Cardiac muscle cell (in vitro differentiated cells and primary cell): ENCODE data around the gene CBX4. TPM values are rescaled to one million over a fixed set of nuclear protein-coding genes. Genes with fewer than 3 reads are reported as not detected.
"Not testable (repeated sequence)": the region's sequence is repeated elsewhere in the genome, so short reads cannot be mapped to it uniquely, and the experiment has no call there.

Experiments
- DNase-seq, 2 donors: peaks; one replicate each; pipeline versions ENCODE4 v3.0.0 to v3.0.0-alpha.2; 2010 to 2017; ENCODE audit warnings: low read depth in 1 of 2, low spot score in 1 of 2
- H3K27ac ChIP-seq: fragments of 200-600 bp; sonication (generic); 2 replicates; pipeline ENCODE4 v1.5.1; 2016
- H3K27me3 ChIP-seq: fragments of 200-600 bp; sonication (generic); 2 replicates; pipeline ENCODE4 v1.6.0; 2016; ENCODE audit warnings: control low read depth
- H3K36me3 ChIP-seq: fragments of 200-600 bp; sonication (generic); 2 replicates; pipeline ENCODE4 v1.5.1; 2016; ENCODE audit warnings: control low read depth
- H3K4me1 ChIP-seq: fragments of 200-600 bp; sonication (generic); 2 replicates; pipeline ENCODE4 v1.8.1; 2017; ENCODE audit warnings: low read depth, mild to moderate bottlenecking, mixed run types
- H3K4me3 ChIP-seq: fragments of 200-600 bp; sonication (generic); 2 replicates; pipeline ENCODE4 v1.5.1; 2016; ENCODE audit warnings: mild to moderate bottlenecking
- H3K9me3 ChIP-seq: fragments of 200-600 bp; sonication (generic); 2 replicates; pipeline ENCODE4 v1.5.1; 2017; ENCODE audit warnings: low read depth, mild to moderate bottlenecking, control low read depth
- CTCF ChIP-seq: IDR thresholded peaks from 2 replicates; pipeline ENCODE4 v1.5.1; 2012; ENCODE audit warnings: low read depth, mild to moderate bottlenecking, low read length
- polyA plus RNA-seq: library from polyadenylated mRNA; unstranded; fragments of >200 nt; fragmentation: Nextera tagmentation; extraction: Ambion mirVana; gene quantifications from 2 replicates; pipeline ENCODE4 v1.2.1, GENCODE V29; 2016
- total RNA-seq: library from RNA; depleted of rRNA; stranded (reverse); fragments of >200 nt; gene quantifications from 2 replicates; pipeline ENCODE4 v1.2.3, GENCODE V29; 2016

Gene CBX4
- total and polyA plus RNA-seq, 2 experiments from 2014 or later = 43.6 to 91.6 TPM

DNA sequence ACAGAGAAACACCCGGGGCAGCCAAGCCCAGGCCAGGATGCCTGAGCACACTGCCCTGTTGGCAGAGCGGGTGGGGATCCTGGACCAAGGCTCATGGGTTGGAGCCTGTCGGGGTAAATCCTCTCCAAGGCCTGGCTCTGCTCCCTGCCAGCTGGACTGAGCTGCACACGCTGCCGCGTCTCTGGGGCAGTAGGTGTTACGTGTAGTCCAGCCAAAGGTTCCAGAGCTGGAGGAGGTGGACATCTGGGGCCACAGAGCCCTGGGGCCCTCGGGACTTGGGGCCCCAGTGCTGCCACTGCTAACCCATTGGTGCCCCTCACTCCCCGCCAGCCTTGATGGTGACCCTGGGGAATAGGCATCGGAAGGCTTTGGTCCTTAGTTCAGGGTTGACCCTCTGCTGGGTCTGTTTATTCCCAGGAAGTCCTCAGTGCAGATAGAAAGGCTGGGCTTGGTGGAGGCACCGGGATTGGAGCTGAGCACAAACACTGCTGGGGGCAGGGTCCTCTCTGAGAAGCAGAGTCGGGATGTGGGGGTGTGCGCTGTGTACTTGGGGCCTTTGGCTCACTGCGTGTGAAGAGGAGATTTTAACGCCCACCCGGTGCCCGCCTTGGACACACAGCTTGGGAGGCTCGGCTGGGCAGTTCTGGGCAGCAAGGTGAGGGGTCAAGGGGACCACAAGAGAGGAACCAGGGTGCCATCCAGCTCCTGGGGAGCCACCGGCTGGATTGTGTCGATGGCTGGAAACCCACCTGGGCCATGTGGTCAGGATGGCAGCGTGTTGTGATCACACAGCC is 16.3 kb upstream of the CBX4 start:
- H3K4me3 ChIP-seq = no peak overlapping the region
- no peaks in the 10 kb centered on the region for H3K36me3 ChIP-seq
- DNase-seq = no peak
- no peak overlapping the region for H3K27ac ChIP-seq
- H3K4me1 ChIP-seq = no peaks in the 10 kb centered on the region
- no peaks in the 10 kb centered on the region for H3K27me3 ChIP-seq
- H3K9me3 ChIP-seq = no peaks in the 10 kb centered on the region
- TF ChIP-seq CTCF = no peak

GRCh38 chr17:79854080-79855060 is 15.1 kb upstream of the CBX4 start:
- no peaks in the 10 kb centered on the region for H3K9me3 ChIP-seq
- H3K4me1 ChIP-seq = no peaks in the 10 kb centered on the region
- no peaks in the 10 kb centered on the region for H3K27me3 ChIP-seq
- no peak for TF ChIP-seq CTCF
- H3K27ac ChIP-seq = no peak overlapping the region
- no peak for DNase-seq
- H3K4me3 ChIP-seq = no peak overlapping the region
- H3K36me3 ChIP-seq = no peaks in the 10 kb centered on the region

- H3K27me3 ChIP-seq, DNase-seq, H3K4me3 ChIP-seq, H3K36me3 ChIP-seq, H3K27ac ChIP-seq, H3K4me1 ChIP-seq, H3K9me3 ChIP-seq: not testable (repeated sequence)
These were observed 13.9 kb upstream of the CBX4 start for GRCh38 chr17:79853168-79853567.

- no peak for TF ChIP-seq CTCF
- H3K27me3 ChIP-seq = peaks cover under 1% of the 10 kb centered on the region
- H3K4me3 ChIP-seq = no peak overlapping the region
- H3K9me3 ChIP-seq = no peaks in the 10 kb centered on the region
- H3K36me3 ChIP-seq = no peaks in the 10 kb centered on the region
- no peak overlapping the region for H3K27ac ChIP-seq
- no peaks in the 10 kb centered on the region for H3K4me1 ChIP-seq
- peak in 1 of 2 donors; percentile 35 for DNase-seq
These were observed 13.5 kb upstream of the CBX4 start for GRCh38 chr17:79852748-79853147.

GRCh38 chr17:79851461-79851817 is 12.2 kb upstream of the CBX4 start:
- Histone ChIP-seq H3K27ac (no peak overlapping the region), H3K36me3 (no peaks in the 10 kb centered on the region), H3K9me3 (no peaks in the 10 kb centered on the region), H3K27me3 (peaks cover 6% of the 10 kb centered on the region), H3K4me1 (no peaks in the 10 kb centered on the region), H3K4me3 (no peak overlapping the region)
- DNase-seq = no peak
- TF ChIP-seq CTCF = no peak
